Kidney epithelial cell (primary cell): ENCODE data around the gene CST6. TPM values are rescaled to one million over a fixed set of nuclear protein-coding genes. Genes with fewer than 3 reads are reported as not detected.

Experiments
- DNase-seq: peaks from one replicate; pipeline ENCODE4 v3.0.0-alpha.2; 2010; ENCODE audit warnings: low read depth
- H3K27me3 ChIP-seq: 2 replicates; pipeline ENCODE4 v1.6.0; 2011; ENCODE audit warnings: low read length; ENCODE audit not compliant: control insufficient read depth, insufficient read depth
- H3K36me3 ChIP-seq: 2 replicates; pipeline ENCODE4 v1.5.1; 2011; ENCODE audit warnings: low read length; ENCODE audit not compliant: control insufficient read depth, insufficient read depth
- H3K4me3 ChIP-seq: 2 replicates; pipeline ENCODE4 v1.5.1; 2011; ENCODE audit warnings: low read depth, mild to moderate bottlenecking, control low read depth, low read length
- total RNA-seq: library from RNA; depleted of rRNA; stranded (reverse); fragments of >200 nt; gene quantifications from 2 replicates; pipeline ENCODE4 v1.2.3, GENCODE V29; 2015
- TF ChIP-seq, protein P1 (sequence below): IDR thresholded peaks from 2 replicates; pipeline ENCODE4 v1.5.1; 2011; ENCODE audit warnings: mild to moderate bottlenecking, moderate library complexity, low read length, control low read depth, inconsistent platforms; ENCODE audit not compliant: insufficient read depth, poor library complexity, severe bottlenecking

The CST6 gene
- total RNA-seq, 1 donor from 2014 or later = 59.8 TPM

DNA sequence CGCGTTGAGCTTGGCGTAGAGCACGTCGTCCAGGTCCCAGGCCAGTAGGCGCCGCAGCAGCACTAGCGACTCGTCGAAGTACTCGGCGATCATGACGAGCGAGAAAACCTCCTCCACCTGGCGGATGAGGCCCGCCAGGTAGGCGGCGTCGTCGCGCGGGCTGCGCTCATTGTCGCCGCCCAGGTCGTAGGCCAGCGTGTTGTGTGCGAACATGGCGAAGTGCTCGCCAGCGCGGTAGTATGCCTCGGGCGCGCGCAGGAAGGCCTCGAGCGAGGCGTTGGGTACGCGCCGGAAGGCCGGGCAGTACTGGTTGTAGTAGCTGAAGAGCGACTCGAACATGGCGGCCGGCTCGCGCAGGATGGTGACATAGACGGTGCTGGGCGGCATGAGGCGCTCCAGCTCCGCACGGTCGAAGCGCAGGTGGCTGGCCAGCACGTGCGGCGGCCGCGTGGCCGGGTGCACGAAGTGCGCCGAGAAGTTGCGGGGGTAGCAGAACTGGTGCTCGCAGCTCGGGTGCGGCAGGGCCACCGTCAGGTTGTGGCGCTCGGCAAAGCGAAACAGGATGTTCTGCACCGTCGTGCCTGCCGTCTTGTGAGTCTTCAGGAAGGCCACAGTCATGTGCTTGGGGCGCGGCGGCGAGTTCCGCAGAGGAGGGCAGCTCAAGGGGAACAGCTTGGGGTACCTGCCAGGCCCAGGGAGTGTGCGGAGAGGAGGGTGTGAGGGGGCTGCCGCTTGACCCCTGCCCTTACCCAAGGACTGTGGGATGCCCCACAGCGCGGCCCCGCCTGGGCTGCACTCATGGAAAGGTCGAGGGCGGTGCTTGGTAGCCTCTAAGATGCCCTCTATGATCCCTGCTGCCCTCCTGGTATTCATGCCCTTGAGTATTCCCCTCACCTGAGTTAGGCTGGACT is 31.4 kb downstream of the CST6 start:
- H3K27me3 ChIP-seq = no peaks in the 10 kb centered on the region
- no peak for DNase-seq
- TF ChIP-seq, protein P1, sequence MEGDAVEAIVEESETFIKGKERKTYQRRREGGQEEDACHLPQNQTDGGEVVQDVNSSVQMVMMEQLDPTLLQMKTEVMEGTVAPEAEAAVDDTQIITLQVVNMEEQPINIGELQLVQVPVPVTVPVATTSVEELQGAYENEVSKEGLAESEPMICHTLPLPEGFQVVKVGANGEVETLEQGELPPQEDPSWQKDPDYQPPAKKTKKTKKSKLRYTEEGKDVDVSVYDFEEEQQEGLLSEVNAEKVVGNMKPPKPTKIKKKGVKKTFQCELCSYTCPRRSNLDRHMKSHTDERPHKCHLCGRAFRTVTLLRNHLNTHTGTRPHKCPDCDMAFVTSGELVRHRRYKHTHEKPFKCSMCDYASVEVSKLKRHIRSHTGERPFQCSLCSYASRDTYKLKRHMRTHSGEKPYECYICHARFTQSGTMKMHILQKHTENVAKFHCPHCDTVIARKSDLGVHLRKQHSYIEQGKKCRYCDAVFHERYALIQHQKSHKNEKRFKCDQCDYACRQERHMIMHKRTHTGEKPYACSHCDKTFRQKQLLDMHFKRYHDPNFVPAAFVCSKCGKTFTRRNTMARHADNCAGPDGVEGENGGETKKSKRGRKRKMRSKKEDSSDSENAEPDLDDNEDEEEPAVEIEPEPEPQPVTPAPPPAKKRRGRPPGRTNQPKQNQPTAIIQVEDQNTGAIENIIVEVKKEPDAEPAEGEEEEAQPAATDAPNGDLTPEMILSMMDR = no peak
- H3K36me3 ChIP-seq = no peaks in the 10 kb centered on the region
- no peak overlapping the region for H3K4me3 ChIP-seq

- no peak for DNase-seq
- Histone ChIP-seq H3K27me3 (no peaks in the 10 kb centered on the region), H3K36me3 (no peaks in the 10 kb centered on the region), H3K4me3 (no peak overlapping the region)
- TF ChIP-seq, protein P1 = no peak
Observed at GRCh38 chr11:66044757-66045156, 32.9 kb downstream of the CST6 start.

GRCh38 chr11:66045177-66045639 is 33.4 kb downstream of the CST6 start:
- TF ChIP-seq, protein P1 = peak; percentile 95
- no peaks in the 10 kb centered on the region for H3K36me3 ChIP-seq
- no peak for DNase-seq
- H3K4me3 ChIP-seq = no peak overlapping the region
- no peaks in the 10 kb centered on the region for H3K27me3 ChIP-seq

DNA sequence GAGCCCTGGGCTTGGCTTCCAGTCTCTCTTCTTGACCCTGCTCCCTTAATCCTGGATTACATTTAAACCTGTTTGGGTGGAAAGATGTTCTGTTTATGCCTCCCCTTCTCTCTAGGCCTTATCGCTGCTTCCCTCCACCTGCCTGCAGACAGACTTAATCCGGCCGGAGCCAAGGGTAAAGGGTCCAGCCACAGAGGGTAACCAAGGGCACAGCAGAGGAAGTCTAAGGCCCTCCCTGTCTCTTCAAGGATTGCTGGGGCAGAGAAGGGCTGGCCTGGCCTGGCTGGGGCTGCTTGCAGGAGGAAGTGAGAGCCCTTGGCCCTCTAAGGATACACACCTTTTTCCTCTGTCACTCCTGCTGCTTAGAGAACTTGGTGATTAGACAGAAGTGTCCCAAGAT is 35.1 kb downstream of the CST6 start:
- TF ChIP-seq, protein P1 = no peak

DNA sequence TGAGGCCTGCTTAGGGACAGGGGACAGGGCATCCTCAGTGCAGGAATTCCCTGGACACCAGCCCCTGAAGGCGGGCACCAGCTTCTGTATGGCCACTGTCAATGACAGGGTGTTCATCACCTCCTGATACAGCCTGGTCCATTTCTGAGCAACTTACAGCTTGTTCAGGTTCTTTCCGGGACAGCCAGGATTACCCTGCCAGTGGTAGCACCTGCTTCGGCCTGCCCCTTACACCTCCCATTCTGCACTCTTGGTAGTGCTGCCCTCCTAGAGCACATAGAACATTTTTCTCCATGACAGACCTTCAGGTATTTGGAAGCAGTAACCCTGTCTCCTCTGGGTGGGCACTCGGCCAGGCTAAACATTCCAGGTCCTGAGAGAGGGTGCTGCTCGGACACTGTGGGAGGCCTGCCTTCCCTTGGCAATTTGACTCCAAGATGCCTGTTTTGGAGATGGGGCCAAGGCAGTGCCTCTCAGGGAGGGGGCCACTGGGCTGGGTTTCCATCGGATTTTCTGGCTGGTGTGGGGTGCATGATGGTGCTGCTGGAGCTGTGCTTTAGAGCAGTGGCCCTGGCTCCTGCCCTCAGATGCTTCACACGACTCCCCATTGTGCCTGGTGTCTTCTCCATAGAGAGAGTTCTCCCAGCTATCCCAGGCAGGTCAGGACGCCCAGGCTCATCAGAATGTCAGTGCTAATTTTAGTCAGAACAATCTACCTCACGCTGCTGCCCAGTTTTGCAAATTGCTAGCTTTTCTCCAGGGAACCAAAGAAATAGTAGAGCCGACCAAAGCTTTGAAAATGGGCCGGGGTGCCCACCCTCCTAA is 35.9 kb downstream of the CST6 start:
- Histone ChIP-seq H3K36me3 (no peaks in the 10 kb centered on the region), H3K4me3 (no peak overlapping the region), H3K27me3 (no peaks in the 10 kb centered on the region)
- TF ChIP-seq, protein P1 = no peak
- DNase-seq = no peak

More for the DNA sequence above, 35.1 kb downstream of the CST6 start:
- H3K36me3 ChIP-seq = no peaks in the 10 kb centered on the region
- H3K27me3 ChIP-seq = no peaks in the 10 kb centered on the region
- no peak for DNase-seq
- no peak overlapping the region for H3K4me3 ChIP-seq
